Calu3 (cell line): Measurements from ENCODE around the gene MXRA8. TPM values are rescaled to one million over a fixed set of nuclear protein-coding genes. Genes with fewer than 3 reads are reported as not detected.
A peak's percentile ranks its signal among the peaks of the same experiment; 100 is the strongest.
"Not testable (repeated sequence)": the region's sequence is repeated elsewhere in the genome, so short reads cannot be mapped to it uniquely, and the experiment has no call there.

Source experiments
- BruUV-seq: library from RNA; stranded (reverse); fragments of 400-500 nt; replicated peaks from 2 replicates; lab custom pipeline; 2021; lab: Mats Ljungman, UMichigan
- CTCF ChIA-PET: fragments of 300-600 bp; sonication (Branson Sonifier 250); formaldehyde crosslinking; loops from one replicate; lab custom pipeline; 2022; ENCODE audit warnings: antibody characterized with exemption; lab: Charles Lee
- DNase-seq: peaks from one replicate; pipeline ENCODE4 v3.0.0; 2022
- H3K27ac Mint-ChIP-seq: one replicate; pipeline ENCODE4 v1.8.0; 2022; ENCODE audit warnings: mixed read lengths; ENCODE audit not compliant: unreplicated experiment
- H3K27me3 Mint-ChIP-seq: one replicate; pipeline ENCODE4 v1.8.0; 2022; ENCODE audit warnings: mixed read lengths; ENCODE audit not compliant: unreplicated experiment
- H3K36me3 Mint-ChIP-seq: one replicate; pipeline ENCODE4 v1.8.0; 2022; ENCODE audit warnings: mild to moderate bottlenecking, moderate library complexity, mixed read lengths; ENCODE audit not compliant: insufficient read depth, unreplicated experiment
- H3K4me1 Mint-ChIP-seq: one replicate; pipeline ENCODE4 v1.8.0; 2022; ENCODE audit warnings: mild to moderate bottlenecking, low read depth, mixed read lengths; ENCODE audit not compliant: unreplicated experiment
- H3K4me3 Mint-ChIP-seq: one replicate; pipeline ENCODE4 v1.8.0; 2022; ENCODE audit warnings: mild to moderate bottlenecking, low read depth, moderate library complexity, mixed read lengths; ENCODE audit not compliant: unreplicated experiment
- H3K9me3 Mint-ChIP-seq: one replicate; pipeline ENCODE4 v1.8.0; 2022; ENCODE audit warnings: low read depth, mixed read lengths; ENCODE audit not compliant: unreplicated experiment
- CTCF ChIP-seq: fragments of 200-600 bp; IDR thresholded peaks from one replicate; pipeline ENCODE4 v1.8.0; 2022; ENCODE audit warnings: antibody characterized with exemption; ENCODE audit not compliant: unreplicated experiment
- intact Hi-C: fragments of 100-400 bp; cut with micrococcal nuclease; formaldehyde crosslinking; loops from one replicate; pipeline ENCODE4 v1.10.0; 2022; ENCODE audit not compliant: unreplicated experiment
- total RNA-seq: library from RNA; stranded (reverse); gene quantifications from 2 replicates; pipeline ENCODE4 v1.2.3, GENCODE V29; 2022

MXRA8 gene
- total RNA-seq, 1 experiment from 2014 or later = not detected

DNA sequence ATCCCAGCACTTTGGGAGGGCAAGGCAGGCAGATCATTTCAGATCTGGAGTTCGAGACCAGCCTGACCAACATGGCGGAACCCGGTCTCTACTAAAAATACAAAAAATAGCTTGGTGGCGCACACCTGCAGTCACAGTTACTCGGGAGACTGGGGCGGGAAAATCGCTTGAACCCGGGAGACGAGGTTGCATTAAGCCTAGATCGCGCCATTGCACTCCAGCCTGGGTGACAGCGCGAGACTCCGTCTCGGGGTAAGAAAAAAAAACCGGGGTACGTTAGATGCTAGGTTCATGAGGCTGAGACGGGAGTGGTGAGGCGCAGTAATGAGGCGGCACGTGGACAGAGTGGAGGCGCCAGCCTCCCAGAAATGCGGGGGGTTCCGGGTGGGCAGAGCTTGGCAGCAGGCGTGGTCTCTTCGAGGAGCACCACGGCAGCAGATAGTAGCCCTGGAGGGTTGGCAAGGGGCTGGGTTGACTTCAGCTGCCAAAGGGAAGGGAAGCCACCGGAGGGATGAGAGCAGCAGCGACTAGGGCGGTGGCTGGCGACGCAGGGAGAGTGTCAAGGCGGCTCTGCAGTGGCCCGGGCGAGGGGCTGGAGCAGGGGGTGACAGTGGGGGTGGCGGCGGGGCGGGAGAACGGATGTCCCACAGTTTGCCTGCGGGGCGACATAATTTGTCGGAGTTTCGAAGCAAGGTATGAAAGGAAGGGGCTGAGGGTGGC, 47.9 kb upstream of the MXRA8 start:
- H3K27ac Mint-ChIP-seq = peak overlapping the region; percentile 82
- no peaks in the 10 kb centered on the region for H3K4me1 Mint-ChIP-seq
- no peak for TF ChIP-seq CTCF
- peak overlapping the region; percentile 83 for H3K4me3 Mint-ChIP-seq
- CTCF ChIA-PET = interaction anchor here (0.8 kb wide), 1 partner anchor 29 kb away, joined by 4 read pairs; the partner anchor contains the start of gene VWA1
- intact Hi-C loops = no loop called here
- no TSS peak for BruUV-seq
- peaks cover 66% of the 10 kb centered on the region for H3K36me3 Mint-ChIP-seq
- DNase-seq = no peak
- H3K27me3 Mint-ChIP-seq = no peaks in the 10 kb centered on the region
- H3K9me3 Mint-ChIP-seq = no peaks in the 10 kb centered on the region

GRCh38 chr1:1403653-1404052, 45.3 kb upstream of the MXRA8 start:
- no TSS peak for BruUV-seq
- Mint-ChIP-seq H3K27me3 (no peaks in the 10 kb centered on the region), H3K36me3 (peaks cover 87% of the 10 kb centered on the region), H3K4me1 (no peaks in the 10 kb centered on the region), H3K27ac (no peak overlapping the region), H3K9me3 (no peaks in the 10 kb centered on the region), H3K4me3 (no peak overlapping the region)
- no peak for DNase-seq
- intact Hi-C loops = no loop called here
- no peak for TF ChIP-seq CTCF
- CTCF ChIA-PET = no interaction called here

GRCh38 chr1:1402901-1403392, 44.6 kb upstream of the MXRA8 start:
- H3K9me3 Mint-ChIP-seq, BruUV-seq, H3K27me3 Mint-ChIP-seq, intact Hi-C loops, DNase-seq, H3K4me3 Mint-ChIP-seq, H3K27ac Mint-ChIP-seq, CTCF ChIA-PET, H3K4me1 Mint-ChIP-seq: not testable (repeated sequence)
- H3K36me3 Mint-ChIP-seq = peaks cover 89% of the 10 kb centered on the region

DNA sequence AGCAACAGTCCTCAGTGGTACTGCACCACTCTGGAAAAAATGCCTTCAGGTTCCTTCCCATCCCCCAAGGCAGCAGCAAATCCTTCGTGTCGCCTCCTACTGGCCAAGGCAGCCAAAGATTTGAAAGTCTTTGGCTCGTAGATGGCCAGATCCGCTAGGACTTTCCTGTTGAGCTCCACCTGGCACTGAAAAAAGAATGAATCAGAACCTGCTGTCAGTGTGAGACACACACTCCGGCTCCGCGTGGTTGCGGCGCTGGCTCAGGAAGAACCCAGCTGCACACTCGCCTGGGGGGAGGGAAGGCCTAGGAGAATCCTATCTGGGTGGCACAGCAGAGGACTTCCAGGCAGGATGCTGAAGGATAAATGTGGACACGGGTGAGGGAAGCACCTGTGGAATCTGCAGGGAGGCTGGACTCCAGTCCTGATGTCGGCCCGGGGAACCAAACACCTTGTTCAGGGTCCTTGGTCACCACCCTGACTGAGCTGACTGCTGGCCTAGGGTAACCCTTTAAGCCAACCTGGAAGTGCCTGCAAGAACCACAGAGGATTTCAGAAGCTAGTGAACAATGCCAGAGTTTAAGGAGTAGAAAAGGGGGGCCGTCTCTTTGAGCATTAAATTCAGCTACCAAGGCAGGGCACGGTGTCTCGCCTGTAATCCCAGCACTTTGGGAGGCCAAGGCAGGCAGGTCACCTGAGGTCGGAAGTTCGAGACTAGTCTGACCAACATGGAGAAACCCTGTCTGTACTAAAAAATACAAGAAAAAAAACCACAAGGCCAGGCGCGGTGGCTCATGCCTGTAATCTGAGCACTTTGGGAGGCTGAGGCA, 43.9 kb upstream of the MXRA8 start:
- H3K27me3 Mint-ChIP-seq = no peaks in the 10 kb centered on the region
- H3K27ac Mint-ChIP-seq = peak overlapping the region; percentile 30
- H3K36me3 Mint-ChIP-seq = peaks cover 88% of the 10 kb centered on the region
- no TSS peak for BruUV-seq
- TF ChIP-seq CTCF = no peak
- no peaks in the 10 kb centered on the region for H3K4me1 Mint-ChIP-seq
- intact Hi-C loops = no loop called here
- H3K9me3 Mint-ChIP-seq = no peaks in the 10 kb centered on the region
- CTCF ChIA-PET = interaction anchor here (0.6 kb wide), 1 partner anchor 103 kb away, joined by 3 read pairs; no protein-coding TSS in a partner anchor
- H3K4me3 Mint-ChIP-seq = no peak overlapping the region
- DNase-seq = peak; percentile 43
